Gastrocnemius medialis (tissue), 4 donors: Measurements from ENCODE around the gene PRR5.

ENCODE experiments used
- CTCF ChIP-seq, 5 experiments: fragments of 450-650 bp in 3 of 5; fragments of 200-600 bp in 2 of 5; sonication (generic) in 2 of 5; IDR thresholded peaks in 4 of 5; conservative IDR thresholded peaks in 1 of 5; 1 replicate in 4 of 5; 2 replicates in 1 of 5; pipeline ENCODE4 v1.5.1; 2016 to 2019; ENCODE audit warnings: antibody characterized with exemption in 5 of 5, mild to moderate bottlenecking in 3 of 5, moderate library complexity in 3 of 5
- POLR2A ChIP-seq, 2 donors: fragments of 450-650 bp; IDR thresholded peaks; one replicate each; pipeline ENCODE4 v1.6.1; 2017; ENCODE audit warnings: antibody characterized with exemption in 2 of 2, mild to moderate bottlenecking in 2 of 2, moderate library complexity in 2 of 2

- TF ChIP-seq CTCF (IDR thresholded peaks at IDR 0.05 in 4 of 5, conservative IDR thresholded peaks at IDR 0.05 in 1 of 5) (no peak), POLR2A (IDR thresholded peaks at IDR 0.05) (no peak)
Measured at GRCh38 chr22:44661659-44662569, 40.1 kb upstream of the PRR5 start.
